HG03378 (cell line): ENCODE data around the gene VRK1.

Experiments
- ATAC-seq: cut with Tn5 transposase; IDR thresholded peaks from one replicate; pipeline ENCODE4 v1.9.1; 2021; ENCODE audit warnings: mild to moderate bottlenecking, moderate library complexity; ENCODE audit not compliant: unreplicated experiment

The VRK1 gene

DNA sequence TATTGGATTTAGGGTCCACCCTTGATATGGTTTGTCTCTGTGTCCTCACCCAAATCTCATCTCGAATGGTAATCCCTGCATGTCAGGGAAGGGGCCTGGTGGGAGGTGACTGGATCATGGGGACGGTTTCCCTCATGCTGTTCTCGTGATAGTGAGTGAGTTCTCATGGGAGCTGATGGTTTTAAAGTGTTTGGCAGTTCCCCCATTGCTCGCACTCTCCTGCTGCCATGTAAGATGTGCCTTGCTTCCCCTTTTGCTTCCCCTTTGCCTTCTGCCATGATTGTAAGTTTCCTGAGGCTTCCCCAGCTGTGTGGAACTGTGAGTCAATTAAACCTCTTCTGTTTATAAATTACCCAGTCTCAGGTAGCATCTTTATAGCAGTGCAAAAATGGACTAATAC, 118.3 kb downstream of the VRK1 start:
- ATAC-seq, result no peak

GRCh38 chr14:96916751-96917150, 119.6 kb downstream of the VRK1 start:
- no peak for ATAC-seq

GRCh38 chr14:96917442-96917963, 120.3 kb downstream of the VRK1 start:
- no peak for ATAC-seq

DNA sequence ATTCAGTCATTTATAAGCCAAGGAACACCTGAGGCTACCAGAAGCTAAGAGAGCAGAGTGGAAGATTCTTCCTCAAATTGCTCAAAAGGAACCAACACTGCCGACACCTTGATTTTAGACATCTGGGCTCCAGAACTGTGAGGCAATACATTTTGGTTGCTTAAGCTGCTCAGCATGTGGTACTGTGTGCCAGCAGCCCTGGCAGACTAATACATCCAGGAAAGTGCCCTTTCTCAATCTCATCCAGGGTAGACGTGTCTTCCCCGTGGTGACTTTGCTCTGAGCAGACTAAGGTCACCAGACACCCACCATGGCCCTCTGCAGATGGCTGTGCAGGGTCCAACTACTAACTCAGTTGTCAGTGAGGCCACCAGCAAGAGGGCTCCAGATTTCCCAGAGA, 122.8 kb downstream of the VRK1 start:
- ATAC-seq, result no peak

DNA sequence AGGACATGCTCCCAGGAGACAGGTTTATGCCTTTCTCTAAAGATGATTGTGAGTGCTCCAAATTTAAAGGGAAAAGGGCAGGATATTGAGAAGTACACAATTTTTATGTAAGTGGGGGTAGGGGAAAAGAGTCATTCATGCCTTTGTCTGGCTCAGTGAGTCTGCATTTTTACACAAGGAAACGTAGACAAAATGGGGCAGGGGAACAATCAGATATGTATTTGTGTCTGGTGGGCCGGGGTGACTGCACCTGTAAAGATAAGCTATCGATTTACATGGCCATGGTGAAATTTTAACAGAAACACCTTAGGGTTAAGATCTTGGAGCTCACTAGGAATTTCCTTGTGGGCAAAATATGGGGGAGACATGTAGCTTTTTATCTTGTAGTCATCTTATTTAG, 123.6 kb downstream of the VRK1 start:
- ATAC-seq, result no peak

DNA sequence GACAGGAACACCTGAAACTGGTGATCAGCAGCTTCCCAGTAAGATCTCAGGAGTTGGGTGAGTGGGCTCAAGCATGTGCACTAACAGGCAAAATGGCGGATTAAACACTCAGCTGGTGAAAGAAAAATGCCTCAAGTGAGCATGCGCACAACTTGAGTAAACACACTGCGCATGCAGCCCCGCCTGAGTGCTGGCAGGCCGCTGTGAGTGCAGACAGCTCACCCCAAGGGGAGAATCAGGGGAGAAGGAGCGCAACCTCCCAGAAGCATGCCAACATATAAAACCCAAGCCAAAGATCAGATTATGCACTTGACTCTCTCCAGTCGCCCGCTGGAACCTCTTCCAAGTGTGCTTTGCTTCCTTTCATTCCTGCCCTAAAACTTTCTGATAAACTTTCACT, 125.8 kb downstream of the VRK1 start:
- ATAC-seq, result no peak

DNA sequence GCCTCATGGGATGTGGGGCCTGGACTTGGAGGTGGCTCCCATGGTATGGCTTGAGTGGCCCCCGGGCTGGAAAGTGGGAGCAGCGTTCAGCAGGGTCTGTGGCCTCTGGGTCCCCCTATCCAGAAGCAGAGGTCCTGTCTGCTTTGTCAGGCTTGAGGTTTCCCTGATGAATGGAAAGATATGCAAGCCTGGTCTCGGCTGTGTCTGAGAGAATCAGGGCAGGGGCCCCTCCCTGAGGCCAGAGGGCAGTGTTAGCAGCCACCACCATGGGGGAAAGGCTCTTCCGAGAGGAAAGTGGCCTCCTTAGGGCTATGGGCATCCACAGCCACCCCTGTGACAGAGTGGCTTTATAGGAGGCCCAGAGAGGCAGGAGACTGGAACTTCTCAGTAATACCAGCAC, 128.2 kb downstream of the VRK1 start:
- no peak for ATAC-seq

GRCh38 chr14:96926001-96926400, 128.8 kb downstream of the VRK1 start:
- ATAC-seq, result no peak

DNA sequence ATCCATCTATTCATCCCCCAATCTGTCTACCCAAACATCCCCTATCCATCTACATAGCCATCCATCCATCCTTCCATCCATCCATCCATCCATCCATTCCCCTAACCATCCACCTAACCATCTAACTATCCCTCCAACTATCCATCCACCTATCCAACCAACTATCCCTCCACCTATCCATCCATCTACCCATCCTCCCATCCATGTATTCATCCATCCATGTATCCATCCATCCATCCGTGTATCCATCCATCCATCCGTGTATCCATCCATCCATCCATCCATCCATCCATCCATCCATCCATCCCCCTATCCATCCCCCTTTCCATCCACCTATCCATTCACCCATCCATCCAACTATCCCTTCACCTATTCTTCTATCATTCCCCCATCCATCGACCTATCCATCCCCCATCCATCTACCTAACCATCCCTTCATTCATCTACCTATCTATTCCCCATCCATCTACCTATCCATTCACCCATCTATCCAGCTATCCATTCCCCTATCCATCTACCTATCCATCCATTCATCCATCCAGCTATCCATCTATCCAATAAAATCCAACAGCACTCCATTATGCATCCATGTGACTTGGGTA, 131.7 kb downstream of the VRK1 start:
- no peak for ATAC-seq

- no peak for ATAC-seq
Observed at GRCh38 chr14:96929950-96930349, 132.8 kb downstream of the VRK1 start.

GRCh38 chr14:96930526-96930925, 133.3 kb downstream of the VRK1 start:
- no peak for ATAC-seq
